Body of pancreas (tissue), 4 donors: ENCODE results near the gene PFKM. TPM values are rescaled to one million over a fixed set of nuclear protein-coding genes. Genes with fewer than 3 reads are reported as not detected.

Experiments
- ATAC-seq: fragments of 150-250 bp; one replicate; pipeline ENCODE4 v1.9.1; 2016
- DNase-seq, 4 donors: peaks; one replicate each; pipeline ENCODE4 v3.0.0-alpha.2; 2019
- H3K27ac ChIP-seq, 4 donors: fragments of 200-600 bp; sonication (generic); 1 replicate in 3 of 4; 2 replicates in 1 of 4; pipeline versions ENCODE4 v1.5.1 to v1.6.1; 2016 to 2019; ENCODE audit warnings: mild to moderate bottlenecking in 1 of 4, mixed read lengths in 1 of 4, moderate library complexity in 1 of 4
- H3K27me3 ChIP-seq, 2 donors: fragments of 200-600 bp; sonication (generic); one replicate each; pipeline ENCODE4 v1.6.0; 2016; ENCODE audit warnings: mild to moderate bottlenecking in 1 of 2
- H3K36me3 ChIP-seq, 2 donors: fragments of 200-600 bp; sonication (generic); replicated peaks in 1 of 2; 2 replicates each; pipeline ENCODE4 v1.5.1; 2016; ENCODE audit warnings: low read depth in 2 of 2; ENCODE audit not compliant: insufficient read depth in 1 of 2
- H3K4me1 ChIP-seq: fragments of 200-600 bp; sonication (generic); one replicate; pipeline ENCODE4 v1.6.0; 2016
- H3K4me3 ChIP-seq, 2 donors: fragments of 200-600 bp; sonication (generic); 1 replicate in 1 of 2; 2 replicates in 1 of 2; pipeline ENCODE4 v1.5.1; 2016 to 2019
- H3K9me3 ChIP-seq, 3 donors: fragments of 200-600 bp; sonication (generic); 1 replicate in 2 of 3; 2 replicates in 1 of 3; pipeline ENCODE4 v1.5.1; 2016
- POLR2A ChIP-seq, 3 donors: fragments of 450-650 bp; IDR thresholded peaks; one replicate each; pipeline ENCODE4 v1.6.1; 2016; ENCODE audit warnings: antibody characterized with exemption in 3 of 3, mild to moderate bottlenecking in 2 of 3
- WGBS, 2 donors: methylation state at CpG; one replicate each; pipeline ENCODE4 v1.1.5; 2017; 5-methylcytosine and 5-hydroxymethylcytosine counted together
- intact Hi-C: fragments of 100-400 bp; cut with DNase I; formaldehyde crosslinking; loops from one replicate; pipeline ENCODE4 v1.15.1; 2023
- total RNA-seq, 2 donors: library from RNA; depleted of rRNA; stranded (reverse); fragments of >200 nt; gene quantifications; one replicate each; pipeline ENCODE4 v1.1.0, GENCODE V29; 2016
- TF ChIP-seq, protein P1 (sequence below), 7 experiments: fragments of 450-650 bp in 4 of 7; fragments of 200-600 bp in 3 of 7; sonication (generic) in 3 of 7; IDR thresholded peaks; one replicate each; pipeline ENCODE4 v1.5.1; 2016 to 2019; ENCODE audit warnings: antibody characterized with exemption in 7 of 7

PFKM gene
- total RNA-seq, 2 donors from 2014 or later, result 14.3 to 16.8 TPM

DNA sequence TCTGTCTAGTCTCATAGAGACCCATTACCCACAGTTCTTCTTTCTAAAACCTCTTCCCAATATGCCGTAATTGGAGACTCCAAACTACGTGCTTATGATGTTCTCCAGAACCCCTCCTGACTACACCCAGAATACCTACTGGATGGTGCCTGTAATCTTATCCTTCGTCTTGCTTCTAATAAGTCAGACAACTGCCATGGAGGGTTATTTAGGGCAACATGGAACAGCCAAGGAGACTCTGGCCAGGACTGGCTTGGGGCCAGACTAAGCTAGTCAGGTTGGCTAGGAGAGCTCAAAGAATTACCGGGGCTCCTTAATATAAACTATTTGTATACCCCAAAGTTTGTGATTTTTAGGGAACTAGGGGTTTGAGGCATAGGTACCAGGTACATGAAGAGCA lies 6.8 kb downstream of the PFKM start:
- DNase-seq, result no peak
- intact Hi-C loops, result no loop called here
- no peak overlapping the region for H3K4me3 ChIP-seq
- ATAC-seq, result no peak
- no peaks in the 10 kb centered on the region for H3K27me3 ChIP-seq
- H3K4me1 ChIP-seq, result no peaks in the 10 kb centered on the region
- no peaks in the 10 kb centered on the region for H3K9me3 ChIP-seq
- WGBS, 2 donors, result 84% methylated on average over 4 of the region's 4 CpGs
- TF ChIP-seq POLR2A (IDR thresholded peaks at IDR 0.05), result no peak
- TF ChIP-seq, protein P1, sequence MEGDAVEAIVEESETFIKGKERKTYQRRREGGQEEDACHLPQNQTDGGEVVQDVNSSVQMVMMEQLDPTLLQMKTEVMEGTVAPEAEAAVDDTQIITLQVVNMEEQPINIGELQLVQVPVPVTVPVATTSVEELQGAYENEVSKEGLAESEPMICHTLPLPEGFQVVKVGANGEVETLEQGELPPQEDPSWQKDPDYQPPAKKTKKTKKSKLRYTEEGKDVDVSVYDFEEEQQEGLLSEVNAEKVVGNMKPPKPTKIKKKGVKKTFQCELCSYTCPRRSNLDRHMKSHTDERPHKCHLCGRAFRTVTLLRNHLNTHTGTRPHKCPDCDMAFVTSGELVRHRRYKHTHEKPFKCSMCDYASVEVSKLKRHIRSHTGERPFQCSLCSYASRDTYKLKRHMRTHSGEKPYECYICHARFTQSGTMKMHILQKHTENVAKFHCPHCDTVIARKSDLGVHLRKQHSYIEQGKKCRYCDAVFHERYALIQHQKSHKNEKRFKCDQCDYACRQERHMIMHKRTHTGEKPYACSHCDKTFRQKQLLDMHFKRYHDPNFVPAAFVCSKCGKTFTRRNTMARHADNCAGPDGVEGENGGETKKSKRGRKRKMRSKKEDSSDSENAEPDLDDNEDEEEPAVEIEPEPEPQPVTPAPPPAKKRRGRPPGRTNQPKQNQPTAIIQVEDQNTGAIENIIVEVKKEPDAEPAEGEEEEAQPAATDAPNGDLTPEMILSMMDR (IDR thresholded peaks at IDR 0.05), result no peak
- no peak overlapping the region for H3K27ac ChIP-seq
- no peaks in the 10 kb centered on the region for H3K36me3 ChIP-seq

DNA sequence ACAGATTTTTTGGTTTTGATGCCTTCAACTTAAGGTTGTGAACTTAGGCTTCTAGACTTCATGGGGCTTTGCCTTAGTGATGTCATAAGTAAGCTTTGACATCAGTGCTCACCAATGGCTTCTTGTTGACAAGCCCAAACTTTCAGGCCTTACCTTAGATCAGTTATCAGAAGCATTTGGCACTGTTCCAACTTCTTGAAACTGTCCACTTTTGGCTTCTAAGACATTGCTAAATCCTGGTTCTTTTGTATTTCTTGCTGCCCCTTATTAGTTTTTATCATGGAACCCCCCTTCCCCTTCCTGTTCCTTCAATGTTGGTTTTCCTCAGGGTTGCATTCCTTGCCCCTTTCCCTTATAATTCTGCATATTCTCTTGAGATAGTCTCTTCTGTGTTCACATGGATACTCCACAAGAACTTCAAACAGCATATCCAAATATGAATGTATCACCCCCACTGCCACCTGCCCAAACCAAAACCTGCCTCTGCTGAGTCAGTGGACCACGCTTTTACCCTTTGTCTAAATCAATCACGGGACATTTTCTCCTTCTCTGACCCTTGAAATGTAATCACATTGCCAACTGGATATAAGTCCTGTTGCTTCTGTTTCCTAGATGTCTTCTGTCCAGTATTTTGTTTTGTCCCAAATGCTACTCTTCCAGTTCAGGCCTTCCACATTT lies 7.9 kb downstream of the PFKM start:
- DNase-seq (no peak), ATAC-seq (no peak)
- TF ChIP-seq, protein P1 (IDR thresholded peaks at IDR 0.05), result no peak
- TF ChIP-seq POLR2A (IDR thresholded peaks at IDR 0.05), result no peak
- no peaks in the 10 kb centered on the region for H3K27me3 ChIP-seq
- no peak overlapping the region for H3K4me3 ChIP-seq
- no peaks in the 10 kb centered on the region for H3K9me3 ChIP-seq
- H3K4me1 ChIP-seq, result no peaks in the 10 kb centered on the region
- no peak overlapping the region for H3K27ac ChIP-seq
- WGBS, 2 donors, result 91 to 95% methylated on average over 2 of the region's 2 CpGs
- H3K36me3 ChIP-seq, result no peaks in the 10 kb centered on the region
- intact Hi-C loops, result no loop called here

DNA sequence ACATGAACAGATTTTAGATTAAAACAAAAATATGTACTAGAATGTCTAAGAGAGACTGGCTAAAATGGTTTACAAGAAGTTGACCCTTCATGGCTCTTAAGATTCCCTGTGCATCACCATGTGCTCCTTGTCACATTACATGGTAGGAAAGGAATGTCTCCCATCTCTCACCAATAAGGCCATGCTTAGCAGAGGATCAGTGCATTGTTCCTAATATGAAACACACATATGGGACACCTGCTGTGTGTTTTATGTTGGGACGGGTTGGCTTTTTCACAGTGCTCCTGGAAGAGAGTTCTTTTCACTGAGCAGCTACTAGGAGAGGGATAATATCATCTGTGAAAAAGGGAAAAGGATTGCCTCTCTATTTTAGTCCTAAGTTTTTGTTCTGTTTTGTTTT lies 9.6 kb downstream of the PFKM start:
- 94 to 100% methylated on average over 1 of the region's 1 CpG for WGBS, 2 donors
- Histone ChIP-seq H3K4me3 (no peak overlapping the region), H3K4me1 (no peaks in the 10 kb centered on the region), H3K9me3 (no peaks in the 10 kb centered on the region), H3K36me3 (no peaks in the 10 kb centered on the region), H3K27ac (no peak overlapping the region), H3K27me3 (no peaks in the 10 kb centered on the region)
- DNase-seq (no peak), ATAC-seq (no peak)
- intact Hi-C loops, result no loop called here
- TF ChIP-seq, protein P1 (IDR thresholded peaks at IDR 0.05), result no peak
- TF ChIP-seq POLR2A (IDR thresholded peaks at IDR 0.05), result no peak

DNA sequence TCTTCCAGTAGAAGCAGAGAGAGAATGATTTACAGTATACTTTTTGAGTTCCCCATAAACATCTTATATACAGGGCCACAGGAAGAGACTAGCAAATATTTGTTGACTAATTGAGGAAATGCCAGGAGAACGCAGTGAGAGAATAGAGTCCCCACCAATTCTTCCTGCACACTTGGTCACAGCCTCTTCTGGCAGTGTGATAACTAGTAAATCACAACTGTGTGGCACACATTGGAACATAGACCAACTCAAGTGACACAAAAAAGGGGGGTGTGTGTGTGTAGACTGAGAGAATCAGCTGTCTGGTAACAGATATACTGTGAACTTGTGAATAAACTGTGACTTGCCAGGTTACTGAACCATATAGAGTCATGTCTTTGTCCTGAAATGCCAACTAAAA lies 10.2 kb downstream of the PFKM start:
- ATAC-seq (no peak), DNase-seq (no peak)
- no peaks in the 10 kb centered on the region for H3K9me3 ChIP-seq
- no peak overlapping the region for H3K27ac ChIP-seq
- WGBS, 2 donors, result 53 to 71% methylated on average over 1 of the region's 1 CpG
- H3K27me3 ChIP-seq, result no peaks in the 10 kb centered on the region
- no peak for TF ChIP-seq POLR2A (IDR thresholded peaks at IDR 0.05)
- TF ChIP-seq, protein P1 (IDR thresholded peaks at IDR 0.05), result no peak
- no peaks in the 10 kb centered on the region for H3K36me3 ChIP-seq
- no peak overlapping the region for H3K4me3 ChIP-seq
- no peaks in the 10 kb centered on the region for H3K4me1 ChIP-seq
- intact Hi-C loops, result no loop called here

DNA sequence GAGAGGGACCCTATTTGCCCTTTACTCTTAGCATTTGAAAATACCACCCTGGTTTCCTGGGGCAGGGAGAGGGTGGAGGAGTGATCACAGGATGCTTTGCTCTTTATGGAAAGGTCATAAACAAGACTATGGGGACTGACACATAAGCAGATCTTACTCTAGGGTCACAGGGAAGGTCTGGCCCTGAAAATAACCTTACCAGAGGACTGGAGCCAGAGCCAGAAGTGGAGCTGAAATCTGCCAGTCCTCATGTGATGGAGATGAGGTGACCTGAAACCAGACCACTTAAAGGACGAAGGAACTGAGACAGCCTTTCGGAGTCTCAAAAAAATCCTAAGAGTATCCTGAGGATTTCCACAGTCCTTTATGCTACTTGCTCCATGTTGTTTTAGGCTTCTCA lies 12.4 kb downstream of the PFKM start:
- Histone ChIP-seq H3K27me3 (no peaks in the 10 kb centered on the region), H3K4me1 (no peaks in the 10 kb centered on the region), H3K9me3 (no peaks in the 10 kb centered on the region), H3K27ac (no peak overlapping the region), H3K36me3 (peaks cover 0 to 2% of the 10 kb centered on the region in 2 donors), H3K4me3 (no peak overlapping the region)
- DNase-seq, result no peak
- TF ChIP-seq POLR2A (IDR thresholded peaks at IDR 0.05), result no peak
- WGBS, 2 donors, result 80 to 91% methylated on average over 2 of the region's 2 CpGs
- intact Hi-C loops, result no loop called here
- no peak for ATAC-seq
